SK-N-MC (cell line): ENCODE data around the gene C1QTNF3.
"Not testable (repeated sequence)": the region's sequence is repeated elsewhere in the genome, so short reads cannot be mapped to it uniquely, and the experiment has no call there.

ENCODE experiments used
- DNase-seq: peaks from one replicate; pipeline ENCODE4 v3.0.0-alpha.2; 2011; ENCODE audit warnings: low read depth, low spot score
- H3K27ac ChIP-seq: fragments of 200-600 bp; sonication (generic); 2 replicates; pipeline ENCODE4 v1.5.1; 2016; ENCODE audit warnings: mixed run types
- H3K36me3 ChIP-seq: fragments of 200-600 bp; sonication (generic); 2 replicates; pipeline ENCODE4 v1.6.1; 2017; ENCODE audit warnings: antibody characterized with exemption, low read length, mixed read lengths; ENCODE audit not compliant: insufficient read depth
- H3K4me3 ChIP-seq: fragments of 200-600 bp; sonication (generic); 2 replicates; pipeline ENCODE4 v1.5.1; 2016
- H3K9ac ChIP-seq: fragments of 200-600 bp; sonication (generic); 2 replicates; pipeline ENCODE4 v1.8.0; 2017; ENCODE audit warnings: mixed run types, mixed read lengths; ENCODE audit not compliant: insufficient read length
- H3K9me3 ChIP-seq: fragments of 200-600 bp; sonication (generic); 2 replicates; pipeline ENCODE4 v1.6.1; 2017; ENCODE audit warnings: low read depth, mild to moderate bottlenecking, antibody characterized with exemption, low read length, moderate library complexity, mixed read lengths
- EZH2 ChIP-seq: fragments of 200-600 bp; sonication (generic); IDR thresholded peaks from one replicate; pipeline ENCODE4 v1.6.1; 2017; ENCODE audit warnings: antibody characterized with exemption
- FOXP2 ChIP-seq: optimal IDR thresholded peaks from 2 replicates; pipeline ENCODE3; 2011; ENCODE audit warnings: mild to moderate bottlenecking, moderate library complexity; ENCODE audit not compliant: insufficient read depth; ENCODE audit errors: extremely low read length, control extremely low read depth
- POLR2AphosphoS5 ChIP-seq: IDR thresholded peaks from 2 replicates; pipeline ENCODE4 v1.6.1; 2012; ENCODE audit warnings: mild to moderate bottlenecking, low read depth, low read length, borderline replicate concordance

C1QTNF3 gene

DNA sequence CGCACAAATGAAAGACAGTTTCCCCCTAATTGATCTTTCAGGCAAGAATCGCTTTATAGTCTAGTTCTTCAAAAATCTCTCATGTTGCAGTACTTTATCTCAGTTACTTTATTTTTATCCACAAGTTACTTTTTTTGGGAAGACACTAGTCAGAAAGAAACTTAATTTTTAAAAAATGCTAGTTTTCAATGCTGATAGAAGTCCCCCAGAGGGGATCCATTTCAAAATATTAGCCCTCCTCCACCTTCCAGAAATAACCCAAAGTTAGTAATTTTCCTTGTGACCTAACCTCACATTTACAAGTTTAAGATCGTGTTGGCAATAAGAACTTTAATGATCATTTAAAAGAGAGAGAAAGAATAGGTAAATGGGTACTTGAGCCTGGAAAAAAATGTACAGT is 11.0 kb downstream of the C1QTNF3 start:
- Histone ChIP-seq H3K9ac (no peak overlapping the region), H3K9me3 (no peaks in the 10 kb centered on the region), H3K36me3 (no peaks in the 10 kb centered on the region), H3K4me3 (no peak overlapping the region), H3K27ac (no peak overlapping the region)
- TF ChIP-seq FOXP2 (no peak), EZH2 (no peak), POLR2AphosphoS5 (no peak)
- no peak for DNase-seq

DNA sequence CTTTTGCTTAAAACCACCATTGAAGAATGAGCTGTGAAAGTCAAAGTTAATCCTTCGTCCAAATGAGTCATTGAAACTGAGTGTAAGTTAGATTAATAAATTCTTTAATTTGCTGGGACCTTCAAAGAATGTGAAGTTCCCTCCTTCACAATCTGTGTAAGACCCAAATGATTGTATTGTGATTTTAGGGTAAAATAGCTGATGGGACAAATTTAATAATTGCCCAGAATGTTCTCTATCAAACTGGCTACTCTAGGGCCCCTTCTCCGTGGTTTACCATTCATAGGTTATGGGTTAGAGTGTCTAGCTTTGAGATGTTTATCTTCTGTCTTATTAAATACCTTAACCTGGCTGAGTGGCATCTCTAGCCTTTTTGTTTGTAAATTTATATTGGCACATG is 11.9 kb downstream of the C1QTNF3 start:
- TF ChIP-seq FOXP2 (no peak), EZH2 (no peak), POLR2AphosphoS5 (no peak)
- H3K27ac ChIP-seq: no peak overlapping the region
- no peak overlapping the region for H3K9ac ChIP-seq
- no peak for DNase-seq
- no peaks in the 10 kb centered on the region for H3K9me3 ChIP-seq
- H3K4me3 ChIP-seq: no peak overlapping the region
- no peaks in the 10 kb centered on the region for H3K36me3 ChIP-seq

DNA sequence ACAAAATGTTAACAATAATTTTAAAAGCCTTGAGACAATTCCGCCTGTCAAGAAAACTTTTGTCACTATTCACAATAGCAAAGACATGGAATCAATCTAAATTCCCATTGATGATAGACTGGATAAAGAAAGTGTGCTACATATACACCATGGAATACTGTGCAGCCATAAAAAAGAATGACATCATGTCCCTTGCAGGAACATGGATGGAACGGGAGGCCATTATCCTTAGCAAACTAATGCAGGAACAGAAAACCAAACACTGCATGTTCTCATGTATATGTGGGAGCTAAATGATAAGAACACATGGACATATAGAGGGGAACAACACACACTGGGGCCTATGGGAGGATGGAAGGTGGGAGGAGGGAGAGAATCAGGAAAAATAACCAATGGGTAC is 12.4 kb downstream of the C1QTNF3 start:
- H3K9ac ChIP-seq, DNase-seq, H3K27ac ChIP-seq, H3K4me3 ChIP-seq, H3K9me3 ChIP-seq, H3K36me3 ChIP-seq: not testable (repeated sequence)

GRCh38 chr5:34030048-34030447 is 13.0 kb downstream of the C1QTNF3 start:
- no peak for TF ChIP-seq POLR2AphosphoS5
- TF ChIP-seq EZH2: no peak
- no peak for TF ChIP-seq FOXP2
- no peak overlapping the region for H3K4me3 ChIP-seq

GRCh38 chr5:34028349-34028748 is 14.7 kb downstream of the C1QTNF3 start:
- H3K9ac ChIP-seq: no peak overlapping the region

More at GRCh38 chr5:34030048-34030447, 13.0 kb downstream of the C1QTNF3 start:
- Histone ChIP-seq H3K36me3 (no peaks in the 10 kb centered on the region), H3K9me3 (no peaks in the 10 kb centered on the region), H3K27ac (no peak overlapping the region), H3K9ac (no peak overlapping the region)
- no peak for DNase-seq

DNA sequence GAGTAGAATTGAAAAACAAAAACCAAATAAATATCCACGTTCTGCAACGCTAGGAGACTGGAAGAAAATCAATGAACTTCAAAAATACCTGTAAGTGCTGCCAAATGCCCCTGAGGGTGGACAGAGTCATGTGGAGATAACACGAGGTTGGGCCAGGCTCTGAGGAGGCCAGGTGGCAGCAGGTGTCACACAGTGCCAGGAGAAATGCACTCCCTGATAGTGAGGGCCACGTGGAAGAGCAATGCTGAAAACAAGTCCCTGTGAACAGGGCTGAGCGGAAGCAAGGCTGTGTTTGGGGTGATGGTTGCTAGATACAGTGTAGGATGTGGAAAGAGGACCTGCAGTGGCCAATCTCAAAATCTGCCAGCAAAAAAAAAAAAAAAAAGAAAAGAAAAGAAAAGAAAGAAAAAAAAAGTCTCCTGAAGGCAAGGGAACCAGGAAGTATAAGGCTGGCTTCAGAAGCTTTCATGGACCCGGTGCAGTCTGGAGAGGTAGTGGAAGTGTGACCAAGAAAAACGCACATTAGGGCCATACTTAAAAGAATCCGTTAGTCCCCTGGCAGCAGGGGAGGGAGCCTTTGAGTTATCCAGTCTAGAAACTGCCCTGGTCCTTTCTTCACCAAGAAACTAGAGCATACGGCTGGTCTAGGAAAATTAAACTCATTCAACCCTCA is 16.8 kb downstream of the C1QTNF3 start:
- TF ChIP-seq POLR2AphosphoS5 (no peak), EZH2 (no peak), FOXP2 (no peak)
- Histone ChIP-seq H3K9me3 (no peaks in the 10 kb centered on the region), H3K9ac (no peak overlapping the region), H3K36me3 (peaks cover 3% of the 10 kb centered on the region; the same call in 1 of the 2 replicates), H3K27ac (no peak overlapping the region), H3K4me3 (no peak overlapping the region)
- DNase-seq: no peak

More at GRCh38 chr5:34028349-34028748, 14.7 kb downstream of the C1QTNF3 start:
- no peak for TF ChIP-seq POLR2AphosphoS5
- TF ChIP-seq FOXP2: no peak
- no peak for TF ChIP-seq EZH2
- DNase-seq: no peak
- H3K27ac ChIP-seq: no peak overlapping the region
- H3K36me3 ChIP-seq: peaks cover 3% of the 10 kb centered on the region; the same call in 1 of the 2 replicates
- H3K9me3 ChIP-seq: no peaks in the 10 kb centered on the region
- no peak overlapping the region for H3K4me3 ChIP-seq

GRCh38 chr5:34022121-34022705 is 20.8 kb downstream of the C1QTNF3 start:
- Histone ChIP-seq H3K36me3 (peaks cover 3% of the 10 kb centered on the region; the same call in 1 of the 2 replicates), H3K27ac (no peak overlapping the region), H3K9me3 (no peaks in the 10 kb centered on the region), H3K4me3 (no peak overlapping the region), H3K9ac (no peak overlapping the region)
- no peak for DNase-seq
- TF ChIP-seq FOXP2 (no peak), EZH2 (no peak), POLR2AphosphoS5 (no peak)

GRCh38 chr5:34021334-34021733 is 21.7 kb downstream of the C1QTNF3 start:
- H3K4me3 ChIP-seq: no peak overlapping the region
- H3K27ac ChIP-seq: no peak overlapping the region
- peaks cover 3% of the 10 kb centered on the region; the same call in 1 of the 2 replicates for H3K36me3 ChIP-seq
- TF ChIP-seq FOXP2: no peak
- no peak for TF ChIP-seq EZH2
- no peak for TF ChIP-seq POLR2AphosphoS5
- no peaks in the 10 kb centered on the region for H3K9me3 ChIP-seq
- no peak for DNase-seq
- no peak overlapping the region for H3K9ac ChIP-seq

- no peak overlapping the region for H3K9ac ChIP-seq
- H3K36me3 ChIP-seq: peaks cover 3% of the 10 kb centered on the region; the same call in 1 of the 2 replicates
- H3K9me3 ChIP-seq: no peaks in the 10 kb centered on the region
- H3K4me3 ChIP-seq: no peak overlapping the region
- no peak overlapping the region for H3K27ac ChIP-seq
- TF ChIP-seq FOXP2 (no peak), POLR2AphosphoS5 (no peak), EZH2 (no peak)
- DNase-seq: no peak
These were observed 22.3 kb downstream of the C1QTNF3 start for GRCh38 chr5:34020726-34021125.
